Endothelial cell of umbilical vein (primary cell): ENCODE data around the gene PRIM2. TPM values are rescaled to one million over a fixed set of nuclear protein-coding genes. Genes with fewer than 3 reads are reported as not detected.
A peak's percentile ranks its signal among the peaks of the same experiment; 100 is the strongest.
"Not testable (repeated sequence)": the region's sequence is repeated elsewhere in the genome, so short reads cannot be mapped to it uniquely, and the experiment has no call there.

ENCODE experiments used
- BruUV-seq: library from RNA; stranded (reverse); fragments of 400-500 nt; replicated peaks from 2 replicates; lab custom pipeline; 2021; lab: Mats Ljungman, UMichigan
- CTCF ChIA-PET: fragments of 300-600, 350-600 bp; sonication (Branson Sonifier 250); formaldehyde crosslinking; loops from one replicate; lab custom pipeline; 2021; ENCODE audit warnings: antibody characterized with exemption, inconsistent platforms; lab: Charles Lee
- POLR2A ChIA-PET: fragments of 300-600, 350-600 bp; sonication (Branson Sonifier 250); formaldehyde crosslinking; loops from one replicate; lab custom pipeline; 2021; ENCODE audit warnings: antibody characterized with exemption, inconsistent platforms; lab: Charles Lee
- DNase-seq: peaks from one replicate; pipeline ENCODE4 v3.0.0-alpha.2; 2011; ENCODE audit warnings: low read depth, low spot score
- FAIRE-seq: peaks from 2 replicates; lab custom pipeline; 2011; peaks lifted over from hg19 to GRCh38; lab: Jason Lieb, UNC
- H2AFZ ChIP-seq: 2 replicates; pipeline ENCODE4 v1.6.0; 2012; ENCODE audit warnings: low read depth, low read length, control low read depth, inconsistent platforms
- H3K27ac ChIP-seq: 2 replicates; pipeline ENCODE4 v1.5.1; 2011; ENCODE audit warnings: low read depth, mild to moderate bottlenecking, control low read depth, low read length, moderate library complexity; ENCODE audit not compliant: insufficient read depth
- H3K27me3 ChIP-seq, 2 experiments: 2 replicates each; pipeline versions ENCODE4 v1.6.0 to v1.6.1; 2011; ENCODE audit warnings: low read length in 2 of 2, mixed read lengths in 1 of 2; ENCODE audit not compliant: control insufficient read depth in 2 of 2, insufficient read depth in 2 of 2
- H3K36me3 ChIP-seq, 2 experiments: 2 replicates in 1 of 2; 3 replicates in 1 of 2; pipeline ENCODE4 v1.5.1; 2011; ENCODE audit warnings: low read length in 2 of 2, mild to moderate bottlenecking in 1 of 2, moderate library complexity in 1 of 2; ENCODE audit not compliant: control insufficient read depth in 2 of 2, insufficient read depth in 2 of 2; ENCODE audit errors: extremely low read depth in 1 of 2
- H3K4me1 ChIP-seq: 3 replicates; pipeline ENCODE4 v1.5.1; 2011; ENCODE audit warnings: mild to moderate bottlenecking, low read length; ENCODE audit not compliant: control insufficient read depth, insufficient read depth; ENCODE audit errors: extremely low read depth
- H3K4me2 ChIP-seq: 2 replicates; pipeline ENCODE4 v1.6.1; 2011; ENCODE audit warnings: low read length, control low read depth, mixed read lengths; ENCODE audit not compliant: insufficient read depth
- H3K4me3 ChIP-seq, 3 experiments: fragments of 200-600 bp in 1 of 3; sonication (generic), shearing (Covaris generic) in 1 of 3; replicated peaks in 1 of 3; 2 replicates each; pipeline ENCODE4 v1.5.1; 2011 to 2016; ENCODE audit warnings: control low read depth in 3 of 3, low read length in 3 of 3, mild to moderate bottlenecking in 2 of 3, inconsistent platforms in 1 of 3, low read depth in 1 of 3, moderate library complexity in 1 of 3; ENCODE audit not compliant: insufficient read depth in 1 of 3
- H3K79me2 ChIP-seq: 2 replicates; pipeline ENCODE4 v1.6.0; 2012; ENCODE audit warnings: low read length, inconsistent platforms; ENCODE audit not compliant: control insufficient read depth, insufficient read depth
- H3K9ac ChIP-seq: replicated peaks from 2 replicates; pipeline ENCODE3; 2011; ENCODE audit warnings: low read length, control low read depth; ENCODE audit not compliant: insufficient read depth; ENCODE audit errors: extremely low read depth
- H3K9me1 ChIP-seq: replicated peaks from 3 replicates; pipeline ENCODE4 v1.6.0; 2011; ENCODE audit warnings: mild to moderate bottlenecking, low read length; ENCODE audit not compliant: control insufficient read depth, insufficient read depth; ENCODE audit errors: extremely low read depth
- H3K9me3 ChIP-seq: replicated peaks from 2 replicates; pipeline ENCODE4 v1.5.1; 2012; ENCODE audit warnings: low read length, inconsistent platforms; ENCODE audit not compliant: control insufficient read depth, insufficient read depth
- H4K20me1 ChIP-seq: replicated peaks from 2 replicates; pipeline ENCODE3; 2011; ENCODE audit warnings: mild to moderate bottlenecking, low read length; ENCODE audit not compliant: control insufficient read depth, insufficient read depth; ENCODE audit errors: extremely low read depth
- dilution Hi-C: fragments of 300-500 bp; cut with MboI; formaldehyde crosslinking; loops from one replicate; pipeline ENCODE4 v1.15.0; 2019; ENCODE audit warnings: low sequenced_read_pairs; ENCODE audit not compliant: extremely low pct_ligation_motif_present
- intact Hi-C: fragments of 100-400 bp; cut with micrococcal nuclease; formaldehyde crosslinking; loops from one replicate; pipeline ENCODE4 v1.10.0; 2022
- polyA plus RNA-seq, 4 experiments: library from polyadenylated mRNA; depleted of rRNA in 3 of 4; stranded (reverse) in 3 of 4; unstranded in 1 of 4; fragments of >200 nt; gene quantifications; 2 replicates each; pipeline versions ENCODE4 v1.2.1 to v1.2.3, GENCODE V29; 2011 to 2012; ENCODE audit warnings: missing spikeins in 1 of 4
- total RNA-seq: library from RNA; stranded (reverse); gene quantifications from 2 replicates; pipeline ENCODE4 v1.2.3, GENCODE V29; 2021

Gene PRIM2
- total and polyA plus RNA-seq, 2 donors (not counting 3 experiments of a cell fraction or from before 2014, with no cell fraction given) = 5.3 to 21.0 TPM

DNA sequence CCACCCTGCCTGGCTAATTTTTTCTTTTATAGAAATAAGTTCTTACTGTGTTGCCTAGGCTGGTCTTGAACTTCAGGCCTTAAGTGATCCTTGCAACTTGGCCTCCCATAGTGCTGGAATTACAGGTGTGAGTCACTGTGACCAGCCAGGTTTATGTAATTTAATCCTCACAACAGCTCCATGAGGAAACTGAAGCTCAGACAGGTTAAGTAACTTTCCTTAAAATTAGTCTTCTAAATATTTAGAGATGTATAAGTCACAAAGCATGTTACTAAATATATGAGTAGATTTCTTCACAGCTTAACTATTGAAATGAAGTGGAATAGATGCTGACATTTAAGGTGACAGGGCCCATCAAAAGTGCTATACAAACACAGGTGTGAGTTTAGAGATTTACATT is 30.2 kb downstream of the PRIM2 start:
- H3K9me3 ChIP-seq, H3K9ac ChIP-seq, CTCF ChIA-PET, H3K4me2 ChIP-seq, H3K79me2 ChIP-seq, POLR2A ChIA-PET, intact Hi-C loops, FAIRE-seq, H3K4me1 ChIP-seq, H3K36me3 ChIP-seq, BruUV-seq, H2AFZ ChIP-seq, H4K20me1 ChIP-seq, H3K4me3 ChIP-seq, H3K9me1 ChIP-seq, DNase-seq, dilution Hi-C loops, H3K27ac ChIP-seq, H3K27me3 ChIP-seq: not testable (repeated sequence)

GRCh38 chr6:57350443-57350842 is 33.0 kb downstream of the PRIM2 start:
- intact Hi-C loops, H3K27me3 ChIP-seq, H3K27ac ChIP-seq, CTCF ChIA-PET, H3K9me1 ChIP-seq, H3K9me3 ChIP-seq, H3K4me2 ChIP-seq, BruUV-seq, H3K4me1 ChIP-seq, H2AFZ ChIP-seq, H3K4me3 ChIP-seq, H3K9ac ChIP-seq, H3K36me3 ChIP-seq, POLR2A ChIA-PET, FAIRE-seq, H4K20me1 ChIP-seq, H3K79me2 ChIP-seq, dilution Hi-C loops: not testable (repeated sequence)
- DNase-seq = peak; percentile 9

DNA sequence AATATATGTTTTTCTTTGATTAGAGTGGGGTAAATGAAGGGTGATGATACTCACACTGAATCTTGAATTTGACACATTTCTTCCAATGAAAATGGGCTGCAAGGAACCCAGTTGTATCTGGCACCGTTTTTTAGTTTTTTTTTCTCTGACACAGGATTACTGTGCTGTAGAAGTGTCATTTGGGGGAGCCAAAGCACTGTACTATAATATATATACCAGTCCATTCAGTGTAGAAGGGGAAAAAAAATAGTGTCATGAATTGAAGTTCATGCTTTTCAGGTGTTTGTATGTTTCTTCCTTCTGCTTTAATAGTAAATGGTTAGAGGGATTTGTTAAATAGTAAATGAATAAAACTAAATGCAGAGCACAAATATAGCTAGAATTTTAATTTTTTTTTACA is 35.2 kb downstream of the PRIM2 start:
- H3K9ac ChIP-seq, H3K4me3 ChIP-seq, H3K9me3 ChIP-seq, H3K36me3 ChIP-seq, H3K4me2 ChIP-seq, H3K4me1 ChIP-seq, dilution Hi-C loops, FAIRE-seq, H3K27ac ChIP-seq, H4K20me1 ChIP-seq, CTCF ChIA-PET, H3K79me2 ChIP-seq, H2AFZ ChIP-seq, H3K9me1 ChIP-seq, DNase-seq, H3K27me3 ChIP-seq, intact Hi-C loops, BruUV-seq, POLR2A ChIA-PET: not testable (repeated sequence)

- DNase-seq, H3K9ac ChIP-seq, H3K9me1 ChIP-seq, H3K79me2 ChIP-seq, BruUV-seq, H3K4me1 ChIP-seq, H3K36me3 ChIP-seq, dilution Hi-C loops, H2AFZ ChIP-seq, FAIRE-seq, CTCF ChIA-PET, H3K4me3 ChIP-seq, POLR2A ChIA-PET, H3K27me3 ChIP-seq, intact Hi-C loops, H3K4me2 ChIP-seq, H4K20me1 ChIP-seq, H3K9me3 ChIP-seq, H3K27ac ChIP-seq: not testable (repeated sequence)
Measured at GRCh38 chr6:57358319-57358718, 40.9 kb downstream of the PRIM2 start.
